GM12878 (cell line): ENCODE measurements around the gene STK38. TPM values are rescaled to one million over a fixed set of nuclear protein-coding genes. Genes with fewer than 3 reads are reported as not detected.
"Not testable (repeated sequence)": the region's sequence is repeated elsewhere in the genome, so short reads cannot be mapped to it uniquely, and the experiment has no call there.

Source experiments
- ATAC-seq: fragments of 200-7000 bp; cut with Tn5 transposase; 3 replicates; pipeline ENCODE4 v1.9.1; 2020; ENCODE audit warnings: mild to moderate bottlenecking, moderate library complexity
- BruUV-seq: library from RNA; stranded (reverse); fragments of 400-500 nt; replicated peaks from 2 replicates; lab custom pipeline; 2021; lab: Mats Ljungman, UMichigan
- CTCF ChIA-PET: fragments of 300-600 bp; sonication (Branson Sonifier 250); formaldehyde crosslinking; extraction: SDS; loops from one replicate; lab custom pipeline; 2021; ENCODE audit warnings: inconsistent platforms; lab: Yijun Ruan, JAX
- POLR2A ChIA-PET: fragments of 350-600 bp; formaldehyde crosslinking; extraction: SDS; loops from one replicate; lab custom pipeline; 2021; ENCODE audit warnings: inconsistent platforms; lab: Charles Lee
- RAD21 ChIA-PET: fragments of 300-600 bp; sonication (Branson Sonifier 250); formaldehyde crosslinking; loops from one replicate; lab custom pipeline; 2023; ENCODE audit warnings: antibody characterized with exemption; ENCODE audit not compliant: unreplicated experiment; lab: Charles Lee
- SMC1A ChIA-PET: fragments of 300-600 bp; sonication (Branson Sonifier 250); formaldehyde crosslinking; loops from one replicate; lab custom pipeline; 2023; ENCODE audit not compliant: unreplicated experiment, uncharacterized antibody; lab: Charles Lee
- DNase-seq: peaks from one replicate; pipeline ENCODE4 v3.0.0-alpha.2; 2011; ENCODE audit warnings: low read depth, low spot score
- FAIRE-seq: peaks from 3 replicates; lab custom pipeline; 2011; peaks lifted over from hg19 to GRCh38; lab: Jason Lieb, UNC
- H2AFZ ChIP-seq: 2 replicates; pipeline ENCODE4 v1.6.0; 2011; ENCODE audit warnings: low read depth, low read length, control low read depth; ENCODE audit not compliant: control insufficient read depth
- H3K27ac ChIP-seq: 2 replicates; pipeline ENCODE4 v1.5.1; 2011; ENCODE audit warnings: control low read depth; ENCODE audit not compliant: control insufficient read depth, insufficient read depth
- H3K27me3 ChIP-seq, 2 experiments: replicated peaks in 1 of 2; 2 replicates each; pipeline versions ENCODE4 v1.6.0 to v1.6.1; 2011; ENCODE audit warnings: low read length in 1 of 2; ENCODE audit not compliant: control insufficient read depth in 2 of 2, insufficient read depth in 2 of 2
- H3K36me3 ChIP-seq, 2 experiments: 2 replicates each; pipeline ENCODE4 v1.5.1; 2011; ENCODE audit warnings: low read length in 1 of 2; ENCODE audit not compliant: control insufficient read depth in 2 of 2, insufficient read depth in 2 of 2
- H3K4me1 ChIP-seq: 2 replicates; pipeline ENCODE4 v1.6.1; 2011; ENCODE audit warnings: mild to moderate bottlenecking, low read length, moderate library complexity, mixed read lengths; ENCODE audit not compliant: control insufficient read depth, insufficient read depth
- H3K4me2 ChIP-seq: 2 replicates; pipeline ENCODE4 v1.6.0; 2011; ENCODE audit warnings: control low read depth; ENCODE audit not compliant: control insufficient read depth, insufficient read depth
- H3K4me3 ChIP-seq: fragments of 200-600 bp; sonication (generic); 2 replicates; pipeline ENCODE4 v1.5.1; 2016
- H3K79me2 ChIP-seq: 2 replicates; pipeline ENCODE4 v1.6.0; 2011; ENCODE audit warnings: low read length; ENCODE audit not compliant: control insufficient read depth, insufficient read depth
- H3K9ac ChIP-seq: 2 replicates; pipeline ENCODE4 v1.8.0; 2011; ENCODE audit warnings: low read length, control low read depth, mixed read lengths; ENCODE audit not compliant: control insufficient read depth, insufficient read depth
- H3K9me3 ChIP-seq: replicated peaks from 3 replicates; pipeline ENCODE4 v1.5.1; 2011; ENCODE audit warnings: mild to moderate bottlenecking, low read length; ENCODE audit not compliant: control insufficient read depth, insufficient read depth
- H4K20me1 ChIP-seq: 2 replicates; pipeline ENCODE4 v1.6.0; 2011; ENCODE audit not compliant: control insufficient read depth, insufficient read depth
- DPF2 ChIP-seq: fragments of 450-650 bp; IDR thresholded peaks from 2 replicates; pipeline ENCODE4 v1.6.1; 2017; ENCODE audit warnings: mild to moderate bottlenecking
- GATAD2B ChIP-seq: fragments of 450-650 bp; conservative IDR thresholded peaks from 2 replicates; pipeline ENCODE4 v1.6.1; 2017; ENCODE audit warnings: low read depth, mild to moderate bottlenecking, moderate library complexity
- KLF5 ChIP-seq: fragments of 450-650 bp; IDR thresholded peaks from 2 replicates; pipeline ENCODE4 v1.6.1; 2014; ENCODE audit warnings: mild to moderate bottlenecking; ENCODE audit not compliant: partially characterized antibody
- NR2F1 ChIP-seq: fragments of 450-650 bp; conservative IDR thresholded peaks from 2 replicates; pipeline ENCODE4 v1.6.1; 2017; ENCODE audit warnings: mild to moderate bottlenecking
- NRF1 ChIP-seq: conservative IDR thresholded peaks from 2 replicates; pipeline ENCODE4 v1.6.1; 2011; ENCODE audit warnings: mild to moderate bottlenecking, low read depth, low read length, improper control_type of control experiment
- RELA ChIP-seq: fragments of 450-650 bp; IDR thresholded peaks from 2 replicates; pipeline ENCODE4 v1.8.0; 2014; ENCODE audit warnings: borderline replicate concordance; ENCODE audit not compliant: partially characterized antibody
- SMAD5 ChIP-seq: IDR thresholded peaks from 2 replicates; pipeline ENCODE4 v1.6.1; 2016; ENCODE audit warnings: antibody characterized with exemption, low read depth
- WGBS: methylation state at CpG from one replicate; pipeline ENCODE4 v1.1.6; 2016; ENCODE audit warnings: low lambda C conversion rate; ENCODE audit not compliant: insufficient replicate concordance, insufficient coverage; ENCODE audit errors: missing lambda C conversion rate; 5-methylcytosine and 5-hydroxymethylcytosine counted together
- in situ Hi-C: fragments of 300-500 bp; cut with MboI; formaldehyde crosslinking; loops from 9 replicates; pipeline ENCODE4 v1.14.3; 2018; ENCODE audit warnings: mixed read lengths
- intact Hi-C: fragments of 100-400 bp; cut with micrococcal nuclease; formaldehyde crosslinking; loops from one replicate; pipeline ENCODE4 v1.14.2; 2022; ENCODE audit not compliant: unreplicated experiment
- polyA plus RNA-seq, 11 experiments: library from polyadenylated mRNA; depleted of rRNA in 4 of 11; unstranded in 6 of 11; stranded (reverse) in 5 of 11; fragments of >200 nt; fragmentation: Nextera tagmentation in 4 of 11; fragmentation: Illumina TruSeq in 1 of 11; extraction: Ambion mirVana in 4 of 11; extraction: Trizol in 1 of 11; gene quantifications; 1 replicate in 1 of 11; 2 replicates in 10 of 11; pipeline versions ENCODE4 v1.2.1 to v1.2.3, GENCODE V29; 2011 to 2016; ENCODE audit warnings: inconsistent platforms in 2 of 11, missing spikeins in 2 of 11, low read depth in 1 of 11
- total RNA-seq, 4 experiments: library from RNA; depleted of rRNA in 3 of 4; stranded (reverse); fragments of >200 nt in 3 of 4; fragmentation: Illumina TruSeq in 1 of 4; extraction: Trizol in 1 of 4; gene quantifications; 2 replicates each; pipeline versions ENCODE4 v1.2.1 to v1.2.3, GENCODE V29; 2013 to 2021

Gene STK38
- total and polyA plus RNA-seq, 10 of the 15 experiments (the other 5 are each of a cell fraction or from before 2014, with no cell fraction given), result 4.1 to 18.7 (median 13.6) TPM

DNA sequence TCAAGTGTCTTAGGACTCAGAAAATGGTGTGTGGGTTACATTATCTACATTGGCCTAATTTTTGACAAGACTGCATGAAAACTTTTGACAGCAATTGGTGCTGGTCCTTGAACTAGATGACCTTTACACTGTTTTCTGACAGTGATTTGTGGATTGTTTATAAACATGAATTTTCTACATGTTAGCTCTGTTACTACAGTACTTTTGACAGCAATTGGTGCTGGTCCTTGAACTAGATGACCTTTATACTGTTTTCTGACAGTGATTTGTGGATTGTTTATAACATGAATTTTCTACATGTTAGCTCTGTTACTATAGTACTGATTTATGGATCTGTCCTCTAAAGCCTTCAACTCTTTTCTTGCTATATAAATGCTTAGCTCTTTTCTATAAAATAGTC lies 87.8 kb downstream of the STK38 start:
- ChIA-PET CTCF (interaction anchor here (1.2 to 1.5 kb wide), 3 partner anchors 9 to 300 kb away, joined by 3 to 4 read pairs (median 3); no protein-coding TSS in a partner anchor), POLR2A (interaction anchor here (0.5 kb wide), 1 partner anchor 323 kb away, joined by 3 read pairs; no protein-coding TSS in a partner anchor), RAD21 (interaction anchor here (0.7 kb wide), 1 partner anchor 38 kb away, joined by 3 read pairs; no protein-coding TSS in a partner anchor), SMC1A (interaction anchor here (0.8 to 3.6 kb wide), 6 partner anchors 10 to 120 kb away, joined by 3 to 14 read pairs (median 4); partner anchors contain the start of gene KCTD20)
- TF ChIP-seq NR2F1 (no peak), KLF5 (no peak), NRF1 (no peak), RELA (no peak)
- H3K9me3 ChIP-seq, result no peaks in the 10 kb centered on the region
- no peak overlapping the region for H3K4me3 ChIP-seq
- intact Hi-C loops (no loop called here), in situ Hi-C loops (no loop called here)
- no peaks in the 10 kb centered on the region for H3K4me1 ChIP-seq
- no peak overlapping the region for H3K4me2 ChIP-seq
- H3K36me3 ChIP-seq, result peaks cover 0 to 2% of the 10 kb centered on the region in 2 experiments; a peak in 1 of 4 replicates
- no peaks in the 10 kb centered on the region for H3K27me3 ChIP-seq
- no peak overlapping the region for H3K9ac ChIP-seq
- H3K27ac ChIP-seq, result no peak overlapping the region
- H4K20me1 ChIP-seq, result no peaks in the 10 kb centered on the region
- H2AFZ ChIP-seq, result no peak overlapping the region
- no peak for DNase-seq
- ATAC-seq, result no peak
- FAIRE-seq, result no peak
- H3K79me2 ChIP-seq, result peaks cover 32% of the 10 kb centered on the region
- no TSS peak for BruUV-seq

DNA sequence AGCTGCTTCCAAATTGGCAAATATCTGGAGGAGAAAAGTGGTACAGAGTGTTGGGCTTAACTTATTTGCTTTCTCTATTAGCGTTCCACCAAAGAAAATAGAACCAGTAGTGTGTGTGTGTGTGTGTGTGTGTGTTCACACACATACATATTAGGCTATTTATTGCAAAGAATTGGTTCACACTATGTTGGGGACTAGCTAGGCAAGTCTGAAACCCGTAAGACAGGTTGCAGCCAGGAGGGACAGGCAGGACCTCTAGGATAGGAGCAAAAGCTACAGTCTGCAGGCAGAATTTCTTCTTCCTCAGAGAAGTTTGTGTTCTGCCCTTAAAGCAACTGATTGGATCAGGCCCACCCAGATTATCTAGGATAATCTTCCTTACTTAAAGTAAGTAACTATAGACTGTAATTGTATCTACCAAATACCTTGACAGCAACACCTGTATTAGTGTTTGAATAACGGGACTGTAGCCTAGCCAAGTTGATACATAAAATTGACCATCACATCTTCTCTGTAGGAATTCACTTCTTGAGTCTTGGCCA lies 91.7 kb downstream of the STK38 start:
- BruUV-seq, result no TSS peak
- Histone ChIP-seq H3K9ac (no peak overlapping the region), H3K79me2 (peaks cover 26% of the 10 kb centered on the region), H3K4me1 (no peaks in the 10 kb centered on the region), H2AFZ (no peak overlapping the region), H3K27me3 (no peaks in the 10 kb centered on the region), H3K36me3 (peaks cover 0 to 6% of the 10 kb centered on the region in 2 experiments; a peak in 1 of 4 replicates), H3K27ac (no peak overlapping the region), H3K9me3 (no peaks in the 10 kb centered on the region), H4K20me1 (no peaks in the 10 kb centered on the region), H3K4me2 (no peak overlapping the region), H3K4me3 (no peak overlapping the region)
- ChIA-PET CTCF (interaction anchor here (0.9 to 1.9 kb wide), 4 partner anchors 10 to 124 kb away, joined by 3 to 6 read pairs (median 4); no protein-coding TSS in a partner anchor), POLR2A (interaction anchor here (0.7 to 1.6 kb wide), 3 partner anchors 12 to 568 kb away, joined by 3 to 7 read pairs (median 6); no protein-coding TSS in a partner anchor), SMC1A (interaction anchor here (0.8 to 1.2 kb wide), 2 partner anchors 22 to 168 kb away, joined by 3 read pairs; no protein-coding TSS in a partner anchor), RAD21 (interaction anchor here (0.5 kb wide), 1 partner anchor 10 kb away, joined by 3 read pairs; no protein-coding TSS in a partner anchor)
- no peak for FAIRE-seq
- no peak for ATAC-seq
- in situ Hi-C loops, result no loop called here
- 97% methylated on average over 3 of the region's 3 CpGs for WGBS
- intact Hi-C loops, result no loop called here
- TF ChIP-seq GATAD2B (no peak), DPF2 (no peak), SMAD5 (no peak)
- no peak for DNase-seq

DNA sequence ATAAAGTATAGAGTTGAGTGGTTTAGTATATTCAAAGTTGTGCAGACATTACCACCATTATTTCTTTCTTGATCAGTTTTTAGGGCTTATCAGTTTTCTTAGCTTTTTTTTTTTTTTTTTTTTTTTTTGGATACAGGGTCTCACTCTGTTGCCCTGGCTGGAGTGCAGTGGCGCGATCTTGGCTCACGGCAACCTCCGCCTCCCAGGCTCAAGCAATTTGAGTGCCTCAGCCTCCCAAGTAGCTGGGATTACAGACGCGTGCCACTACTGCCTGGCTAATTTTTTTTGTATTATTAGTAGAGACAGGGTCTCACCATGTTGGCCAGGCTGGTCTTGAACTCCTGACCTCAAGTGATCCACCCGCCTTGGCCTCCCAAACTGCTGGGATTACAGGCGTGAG lies 94.4 kb downstream of the STK38 start:
- RAD21 ChIA-PET, result interaction anchor here (0.7 kb wide), 1 partner anchor 140 kb away, joined by 3 read pairs; no protein-coding TSS in a partner anchor
- SMC1A ChIA-PET, result interaction anchor here (0.6 to 1.2 kb wide), 4 partner anchors 30 to 394 kb away, joined by 3 read pairs; no protein-coding TSS in a partner anchor
- POLR2A ChIA-PET, result interaction anchor here (0.7 to 0.9 kb wide), 3 partner anchors 9 to 70 kb away, joined by 3 read pairs; no protein-coding TSS in a partner anchor
- H2AFZ ChIP-seq, H3K4me2 ChIP-seq, H3K9me3 ChIP-seq, DNase-seq, H3K27me3 ChIP-seq, intact Hi-C loops, FAIRE-seq, ATAC-seq, H3K27ac ChIP-seq, H3K9ac ChIP-seq, H4K20me1 ChIP-seq, in situ Hi-C loops, H3K4me1 ChIP-seq, BruUV-seq, H3K4me3 ChIP-seq: not testable (repeated sequence)
- CTCF ChIA-PET, result interaction anchor here (0.7 to 1.0 kb wide), 4 partner anchors 12 to 288 kb away, joined by 3 read pairs; no protein-coding TSS in a partner anchor
- Histone ChIP-seq H3K36me3 (peaks cover 0 to 15% of the 10 kb centered on the region in 2 experiments; a peak in 2 of 4 replicates), H3K79me2 (peaks cover 33% of the 10 kb centered on the region)
- 95% methylated on average over 8 of the region's 8 CpGs for WGBS
